NT2/D1 (cell line): ENCODE data around the gene CYSLTR1.

ENCODE experiments used
- SUZ12 ChIP-seq: IDR thresholded peaks from 2 replicates; pipeline ENCODE4 v1.6.1; 2011; ENCODE audit not compliant: insufficient read length, insufficient read depth; ENCODE audit errors: extremely low read depth
- YY1 ChIP-seq: IDR thresholded peaks from 2 replicates; pipeline ENCODE4 v1.6.1; 2011; ENCODE audit not compliant: insufficient read length, insufficient read depth
- ZNF274 ChIP-seq: IDR thresholded peaks from 2 replicates; pipeline ENCODE4 v1.6.1; 2011; ENCODE audit warnings: mild to moderate bottlenecking, low read depth, low read length

DNA sequence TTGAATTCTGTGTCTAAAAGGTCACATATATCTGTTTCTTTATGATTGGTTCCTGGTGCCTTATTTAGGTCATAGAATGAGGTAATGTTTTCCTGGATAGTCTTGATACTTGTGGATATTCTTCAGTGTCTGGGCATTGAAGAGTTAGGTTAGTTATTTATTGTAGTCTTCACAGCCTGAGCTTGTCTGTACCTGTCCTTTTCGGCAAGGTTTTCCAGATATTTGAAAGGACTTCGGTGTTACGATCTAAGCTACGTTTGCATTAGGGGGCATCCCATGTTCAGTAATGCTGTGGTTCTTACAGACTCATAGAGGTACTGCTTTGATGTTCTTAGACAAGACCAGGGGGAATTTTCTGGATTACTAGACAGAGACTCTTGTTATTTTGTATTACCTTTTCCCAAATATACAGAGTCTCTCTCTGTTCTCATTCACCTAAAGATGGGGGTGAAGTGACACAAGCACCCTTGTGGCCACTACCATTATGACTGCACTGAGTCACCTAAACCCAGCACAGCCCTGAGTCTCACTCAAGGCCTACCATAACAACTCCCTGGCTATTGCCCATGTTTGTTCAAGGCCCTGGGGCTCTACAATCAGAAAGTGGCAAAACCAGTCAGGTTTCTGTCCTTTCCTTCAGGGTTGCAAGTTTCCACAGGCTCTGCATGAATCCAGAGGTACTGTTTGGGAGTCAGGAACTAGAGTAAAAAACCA, 30.1 kb upstream of the CYSLTR1 start:
- no peak for TF ChIP-seq YY1
- no peak for TF ChIP-seq ZNF274
- no peak for TF ChIP-seq SUZ12
